Stomach smooth muscle (tissue), 2 donors: ENCODE measurements around the gene MID1IP1.
A peak's percentile ranks its signal among the peaks of the same experiment; 100 is the strongest.

Experiments
- H3K27ac ChIP-seq: one replicate; pipeline ENCODE4 v1.7.0; 2013; ENCODE audit warnings: mild to moderate bottlenecking, low read length, inconsistent platforms
- H3K27me3 ChIP-seq, 2 donors: one replicate each; pipeline ENCODE4 v1.7.0; 2013; ENCODE audit warnings: low read length in 2 of 2; ENCODE audit not compliant: insufficient read depth in 2 of 2, control insufficient read depth in 1 of 2
- H3K36me3 ChIP-seq, 2 donors: one replicate each; pipeline ENCODE4 v1.7.0; 2013; ENCODE audit warnings: low read length in 2 of 2; ENCODE audit not compliant: control insufficient read depth in 2 of 2, insufficient read depth in 2 of 2
- H3K4me1 ChIP-seq: one replicate; pipeline ENCODE4 v1.7.0; 2013; ENCODE audit warnings: low read length; ENCODE audit not compliant: control insufficient read depth, insufficient read depth
- H3K4me3 ChIP-seq, 2 donors: one replicate each; pipeline ENCODE4 v1.7.0; 2013; ENCODE audit warnings: low read length in 2 of 2
- H3K9ac ChIP-seq, 2 donors: one replicate each; pipeline ENCODE4 v1.7.0; 2013; ENCODE audit warnings: low read length in 2 of 2, mild to moderate bottlenecking in 1 of 2
- H3K9me3 ChIP-seq, 2 donors: one replicate each; pipeline ENCODE4 v1.7.0; 2013; ENCODE audit warnings: low read length in 2 of 2; ENCODE audit not compliant: control insufficient read depth in 2 of 2
- donor health status: healthy.
- donor health status: Pancreatic carcinoma.

The MID1IP1 gene, protein sequence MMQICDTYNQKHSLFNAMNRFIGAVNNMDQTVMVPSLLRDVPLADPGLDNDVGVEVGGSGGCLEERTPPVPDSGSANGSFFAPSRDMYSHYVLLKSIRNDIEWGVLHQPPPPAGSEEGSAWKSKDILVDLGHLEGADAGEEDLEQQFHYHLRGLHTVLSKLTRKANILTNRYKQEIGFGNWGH

DNA sequence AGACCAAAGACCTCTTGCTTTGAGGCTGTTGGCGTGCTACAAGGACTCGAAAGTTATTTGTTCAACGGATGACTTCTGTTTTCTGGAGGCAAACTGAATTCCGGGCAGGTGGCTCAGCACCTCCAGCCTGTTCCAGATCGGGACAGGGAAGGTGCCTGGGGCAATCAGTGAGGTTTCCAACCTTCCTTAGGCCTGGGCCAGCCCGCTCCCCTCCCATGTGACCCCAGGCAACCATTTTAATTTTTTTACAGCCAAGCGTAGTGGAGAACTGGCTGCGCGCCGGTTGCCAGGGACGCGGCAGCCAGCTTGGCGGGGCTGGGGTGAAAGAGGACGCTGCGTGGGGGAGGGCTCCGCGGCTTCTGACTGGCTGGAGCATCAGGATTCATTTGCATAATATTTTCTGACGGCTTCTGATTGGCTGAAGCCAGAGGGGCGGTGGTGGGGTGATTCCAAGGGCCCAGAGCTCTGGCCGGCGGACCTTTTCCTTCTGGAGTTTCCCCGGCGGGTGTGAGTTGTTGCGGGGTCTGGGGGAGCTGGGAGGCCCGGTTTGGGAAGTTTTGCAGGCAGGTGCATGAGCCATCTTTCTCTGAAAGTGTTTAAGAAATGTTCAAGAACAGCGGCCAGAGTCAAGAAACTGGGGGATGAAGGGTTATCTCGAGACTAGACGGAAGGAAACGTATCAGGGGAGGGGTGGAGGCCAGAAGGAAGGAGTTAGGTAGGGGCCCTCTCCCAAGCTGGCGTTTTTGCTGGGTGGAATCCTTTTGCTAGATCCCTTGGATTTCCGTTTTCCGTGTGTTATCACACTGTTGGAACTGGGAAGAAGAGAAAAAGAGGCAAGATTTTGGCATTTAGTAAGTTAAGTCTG, at the start of gene MID1IP1:
TSS of gene MID1IP1 (plus strand) at position 479 of the 865 bp plus-strand sequence. CDS start 3,488 bp downstream, outside the sequence.
- Histone ChIP-seq H3K36me3 (no peaks in the 10 kb centered on the region), H3K9ac (peak within 1 kb of the TSS; percentile 82 to 91), H3K27me3 (no peaks in the 10 kb centered on the region), H3K27ac (peak within 1 kb of the TSS; percentile 91), H3K4me1 (peaks cover 8% of the 10 kb centered on the region), H3K4me3 (peak within 1 kb of the TSS; percentile 75 to 76), H3K9me3 (no peaks in the 10 kb centered on the region)

DNA sequence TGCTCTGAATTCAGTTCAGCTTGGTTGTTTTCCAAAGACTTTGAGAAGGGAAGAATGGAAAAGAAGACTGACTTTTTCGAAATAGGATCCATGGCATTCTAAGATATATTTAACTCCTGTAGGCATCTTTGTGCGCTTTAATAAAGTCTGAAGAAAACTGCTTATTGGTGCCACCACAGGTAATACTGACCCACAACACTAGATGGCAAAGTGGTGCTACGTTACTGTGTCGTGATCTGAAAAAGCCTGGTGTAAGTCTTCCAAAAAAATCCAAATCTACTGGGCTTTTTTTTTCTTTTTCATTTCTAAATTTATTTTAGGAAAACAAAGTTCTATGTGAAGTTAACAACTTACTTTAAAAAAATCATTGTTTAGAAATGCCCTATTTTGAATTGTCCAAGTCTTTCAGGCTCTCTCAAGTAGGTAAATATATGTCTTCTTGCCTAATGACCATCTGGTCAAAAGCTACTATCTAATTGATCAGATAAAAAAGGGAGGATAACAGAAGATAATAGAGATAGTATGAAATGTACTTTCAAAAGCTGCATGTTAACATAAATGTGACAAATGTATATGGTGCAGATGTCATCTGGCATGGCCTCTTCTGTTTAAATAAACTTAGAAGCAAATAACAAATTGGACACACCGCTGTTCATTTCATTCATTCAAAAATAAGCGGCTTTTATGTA, 47.0 kb upstream of the MID1IP1 start:
- Histone ChIP-seq H3K9me3 (no peaks in the 10 kb centered on the region), H3K27ac (no peak overlapping the region), H3K27me3 (peaks cover 0 to 20% of the 10 kb centered on the region in 2 donors), H3K36me3 (no peaks in the 10 kb centered on the region), H3K9ac (no peak overlapping the region), H3K4me1 (no peaks in the 10 kb centered on the region), H3K4me3 (no peak overlapping the region)

DNA sequence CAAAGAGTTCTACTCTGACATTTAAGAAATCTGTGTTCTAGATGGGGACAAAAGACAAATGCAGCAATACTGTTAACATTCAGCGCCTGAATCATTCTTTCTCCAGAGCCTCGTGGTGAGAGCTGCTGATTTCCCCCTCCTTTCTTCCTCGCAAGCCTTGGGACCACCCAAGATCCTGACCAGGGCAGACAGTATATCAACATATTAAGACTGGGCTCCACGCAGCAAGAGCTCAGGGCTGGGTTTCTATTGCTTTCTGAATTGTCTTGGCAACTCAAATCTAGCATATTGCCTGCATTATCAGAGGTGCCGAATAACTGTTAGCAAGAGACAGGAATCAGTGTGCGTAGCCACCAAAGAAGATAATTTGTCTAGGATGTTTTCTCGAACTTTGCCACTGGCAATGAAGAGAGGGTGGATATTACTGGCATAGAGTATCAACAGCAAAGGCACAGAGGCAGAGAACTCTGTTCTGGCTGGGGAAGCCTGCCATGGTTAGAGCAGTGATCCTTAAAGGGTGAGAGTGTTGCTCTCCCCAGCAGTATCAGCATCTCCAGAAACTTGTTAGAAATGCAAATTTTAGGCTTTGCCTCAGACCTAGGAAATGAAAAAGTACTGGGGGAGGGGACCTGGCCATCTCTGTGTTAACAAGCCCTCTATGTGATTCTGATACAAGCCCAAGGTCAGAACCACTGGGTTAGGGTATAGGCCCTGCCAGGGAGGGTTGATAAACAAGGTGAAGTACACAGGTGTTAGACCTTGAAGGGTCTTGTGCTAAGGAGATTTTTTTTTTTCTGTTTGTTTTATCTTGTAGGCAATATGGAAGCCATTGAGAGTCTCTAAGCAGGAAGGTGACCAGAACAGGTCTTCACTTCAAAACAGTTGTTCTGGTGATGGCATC, 46.2 kb upstream of the MID1IP1 start:
- H3K36me3 ChIP-seq = no peaks in the 10 kb centered on the region

DNA sequence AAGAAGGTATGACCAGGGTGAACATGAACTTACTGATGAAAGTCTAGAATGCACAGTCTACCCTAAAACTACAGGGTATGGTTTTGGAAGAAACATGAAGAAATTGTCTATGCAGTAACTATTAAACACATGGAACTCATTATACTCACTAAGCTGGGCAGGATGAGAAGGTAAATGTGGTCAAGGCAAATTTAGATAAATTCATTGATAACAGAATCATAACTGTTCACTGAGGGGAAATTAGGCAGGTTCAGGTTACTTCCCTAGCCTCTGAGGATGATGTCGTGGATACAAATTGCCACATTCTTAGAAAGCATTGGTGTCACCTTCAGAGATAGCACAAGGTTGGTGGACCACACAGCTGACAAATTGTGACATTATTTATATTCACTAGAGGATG, 40.4 kb upstream of the MID1IP1 start:
- H3K4me1 ChIP-seq = no peaks in the 10 kb centered on the region
- no peaks in the 10 kb centered on the region for H3K36me3 ChIP-seq
- no peak overlapping the region for H3K9ac ChIP-seq
- no peak overlapping the region for H3K27ac ChIP-seq
- no peak overlapping the region for H3K4me3 ChIP-seq
- H3K27me3 ChIP-seq = peaks cover 0 to 9% of the 10 kb centered on the region in 2 donors
- H3K9me3 ChIP-seq = no peaks in the 10 kb centered on the region

More for the DNA sequence above, 46.2 kb upstream of the MID1IP1 start:
- Histone ChIP-seq H3K9ac (no peak overlapping the region), H3K27me3 (peaks cover 0 to 16% of the 10 kb centered on the region in 2 donors), H3K4me1 (no peaks in the 10 kb centered on the region), H3K4me3 (no peak overlapping the region), H3K27ac (no peak overlapping the region), H3K9me3 (no peaks in the 10 kb centered on the region)

DNA sequence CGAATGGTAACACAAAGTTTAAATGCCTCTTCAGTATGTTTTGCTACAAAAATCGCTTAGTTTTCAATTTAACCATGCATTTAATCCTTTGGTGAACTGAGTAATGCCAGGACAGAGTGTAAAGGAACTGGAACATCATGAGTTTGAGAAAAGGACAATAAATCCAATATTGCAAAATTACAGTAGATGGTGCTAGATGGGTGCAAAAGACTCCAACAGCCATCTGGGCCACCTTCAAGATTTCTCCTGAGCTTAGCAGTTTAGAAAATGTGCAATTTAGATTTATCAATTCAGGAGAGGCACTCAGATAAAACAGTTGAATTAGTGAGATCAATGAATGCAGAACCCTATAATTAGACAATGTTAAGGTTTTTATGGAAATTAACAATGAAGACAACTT, 33.2 kb upstream of the MID1IP1 start:
- Histone ChIP-seq H3K36me3 (no peaks in the 10 kb centered on the region), H3K27ac (no peak overlapping the region), H3K4me3 (no peak overlapping the region), H3K27me3 (peaks cover 0 to 4% of the 10 kb centered on the region in 2 donors), H3K9me3 (no peaks in the 10 kb centered on the region), H3K4me1 (no peaks in the 10 kb centered on the region), H3K9ac (no peak overlapping the region)

DNA sequence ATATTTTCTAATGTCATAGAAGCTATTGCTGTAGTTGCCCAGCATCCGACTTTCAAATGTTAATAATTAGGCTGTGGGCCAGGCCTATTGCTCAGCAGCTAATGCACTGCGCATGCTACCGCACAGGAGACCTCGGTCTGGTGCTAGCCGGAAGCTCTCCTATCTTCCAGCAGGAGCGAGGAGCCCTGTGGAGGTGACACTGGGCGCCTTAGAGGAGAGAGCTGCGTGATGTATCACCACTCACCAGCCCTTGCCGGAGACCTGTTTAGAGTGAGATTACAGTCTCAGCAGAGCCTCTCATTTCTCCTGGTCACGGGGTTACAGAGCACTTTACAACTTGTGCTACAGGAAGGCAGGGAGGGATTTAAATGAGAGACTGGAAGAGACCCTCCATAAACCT, 31.1 kb upstream of the MID1IP1 start:
- no peaks in the 10 kb centered on the region for H3K36me3 ChIP-seq
- H3K9me3 ChIP-seq = no peaks in the 10 kb centered on the region
- no peak overlapping the region for H3K4me3 ChIP-seq
- no peak overlapping the region for H3K9ac ChIP-seq
- H3K27ac ChIP-seq = no peak overlapping the region
- peaks cover 0 to 4% of the 10 kb centered on the region in 2 donors for H3K27me3 ChIP-seq
- no peaks in the 10 kb centered on the region for H3K4me1 ChIP-seq

DNA sequence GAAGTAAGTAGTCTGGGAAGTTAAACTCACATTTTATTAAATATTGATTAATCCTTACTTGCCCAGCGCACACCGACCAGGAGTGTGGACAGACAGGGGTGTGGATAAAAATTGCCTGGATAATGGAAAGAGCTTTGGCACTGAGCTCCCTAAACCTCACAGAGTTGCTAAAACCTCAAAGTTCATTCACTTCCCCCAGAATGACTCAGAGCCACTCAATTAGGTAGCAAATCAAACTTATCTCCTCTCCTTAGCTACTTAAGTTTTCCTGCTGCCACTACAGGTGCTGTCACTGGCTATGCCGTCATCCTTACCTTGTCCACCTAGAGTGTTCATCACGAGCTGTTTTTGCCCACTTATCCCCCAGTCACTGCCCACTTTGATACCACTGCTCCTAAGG, 27.0 kb upstream of the MID1IP1 start:
- no peaks in the 10 kb centered on the region for H3K9me3 ChIP-seq
- H3K27ac ChIP-seq = no peak overlapping the region

DNA sequence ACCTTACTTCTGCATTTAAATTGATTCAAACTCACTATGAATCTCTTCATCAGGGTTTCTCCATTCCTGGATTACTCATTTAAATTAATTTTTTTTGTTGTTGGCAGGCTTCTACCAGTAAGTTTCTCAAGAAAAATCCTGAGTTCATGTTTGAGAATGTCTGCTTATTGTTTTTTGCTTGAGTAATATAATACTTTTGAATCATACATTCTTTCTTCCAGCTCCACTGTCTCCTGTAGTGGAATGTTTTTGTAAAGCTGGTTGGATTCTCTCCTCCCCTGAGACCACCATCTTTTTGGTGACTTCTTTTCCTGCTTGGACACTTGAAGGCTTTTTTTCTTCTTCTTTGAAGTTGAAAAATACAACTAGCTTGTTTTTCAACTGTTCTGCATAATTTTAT, 4.3 kb upstream of the MID1IP1 start:
- Histone ChIP-seq H3K9me3 (no peaks in the 10 kb centered on the region), H3K9ac (no peak overlapping the region), H3K4me3 (no peak overlapping the region), H3K36me3 (no peaks in the 10 kb centered on the region), H3K27ac (no peak overlapping the region), H3K4me1 (no peaks in the 10 kb centered on the region), H3K27me3 (no peaks in the 10 kb centered on the region)

More for the DNA sequence above, 27.0 kb upstream of the MID1IP1 start:
- Histone ChIP-seq H3K27me3 (peaks cover 0 to 4% of the 10 kb centered on the region in 2 donors), H3K4me1 (no peaks in the 10 kb centered on the region), H3K36me3 (no peaks in the 10 kb centered on the region), H3K4me3 (no peak overlapping the region), H3K9ac (no peak overlapping the region)

DNA sequence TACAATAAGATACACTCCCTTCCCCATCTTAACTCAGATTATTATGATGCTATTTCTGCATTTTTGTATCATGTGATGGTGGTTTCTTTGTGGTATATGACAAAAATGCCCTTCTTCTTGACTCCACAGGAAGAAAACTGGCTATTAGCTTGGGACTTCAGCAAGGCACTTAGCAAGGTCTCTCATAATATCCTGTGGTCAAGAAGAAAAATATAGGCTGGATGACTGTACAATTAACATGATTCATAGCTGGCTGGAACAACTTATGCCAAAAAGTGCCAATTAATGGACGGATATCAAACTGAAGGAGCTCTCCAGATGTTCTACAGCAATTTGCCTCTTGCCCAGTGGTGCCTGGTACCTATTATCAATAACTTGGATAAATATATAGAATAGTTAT, 2.3 kb upstream of the MID1IP1 start:
- H3K9me3 ChIP-seq = no peaks in the 10 kb centered on the region
- no peak overlapping the region for H3K27ac ChIP-seq
- H3K4me3 ChIP-seq = no peak overlapping the region
- H3K4me1 ChIP-seq = peaks cover 8% of the 10 kb centered on the region
- no peaks in the 10 kb centered on the region for H3K27me3 ChIP-seq
- no peaks in the 10 kb centered on the region for H3K36me3 ChIP-seq
- no peak overlapping the region for H3K9ac ChIP-seq

DNA sequence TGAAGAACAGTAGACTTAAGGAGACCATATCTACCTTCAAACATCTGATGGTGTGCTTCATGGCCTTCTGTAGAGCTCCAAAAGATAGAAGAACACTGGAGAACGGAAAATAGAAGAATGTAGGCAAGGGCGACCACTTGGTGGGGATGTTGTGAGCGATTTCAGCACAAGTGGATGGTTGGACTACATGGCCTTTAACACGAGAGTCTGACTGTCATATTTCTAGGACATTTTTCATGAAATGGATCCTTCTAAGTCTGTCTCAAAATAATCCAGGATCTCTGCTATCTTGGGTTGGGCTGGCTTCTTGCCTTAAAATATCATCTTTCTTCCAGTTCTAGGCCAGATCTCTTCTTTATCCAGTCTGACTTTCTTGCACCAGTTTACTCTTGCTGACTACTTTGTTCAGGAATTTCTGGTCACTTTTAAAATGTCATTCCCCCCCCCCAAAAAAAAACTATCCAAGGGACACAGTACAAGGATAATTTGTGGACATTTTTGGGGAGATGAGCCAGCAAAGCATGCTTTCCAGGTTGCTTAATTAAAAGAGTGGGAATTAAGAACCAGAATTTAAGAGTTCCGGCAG, 1.2 kb upstream of the MID1IP1 start:
- peaks cover 8% of the 10 kb centered on the region for H3K4me1 ChIP-seq
- H3K36me3 ChIP-seq = no peaks in the 10 kb centered on the region
- no peak overlapping the region for H3K9ac ChIP-seq
- H3K9me3 ChIP-seq = no peaks in the 10 kb centered on the region
- no peaks in the 10 kb centered on the region for H3K27me3 ChIP-seq
- no peak overlapping the region for H3K4me3 ChIP-seq
- no peak overlapping the region for H3K27ac ChIP-seq
